ENCODE data around the gene GATAD2B.

GATAD2B gene

DNA sequence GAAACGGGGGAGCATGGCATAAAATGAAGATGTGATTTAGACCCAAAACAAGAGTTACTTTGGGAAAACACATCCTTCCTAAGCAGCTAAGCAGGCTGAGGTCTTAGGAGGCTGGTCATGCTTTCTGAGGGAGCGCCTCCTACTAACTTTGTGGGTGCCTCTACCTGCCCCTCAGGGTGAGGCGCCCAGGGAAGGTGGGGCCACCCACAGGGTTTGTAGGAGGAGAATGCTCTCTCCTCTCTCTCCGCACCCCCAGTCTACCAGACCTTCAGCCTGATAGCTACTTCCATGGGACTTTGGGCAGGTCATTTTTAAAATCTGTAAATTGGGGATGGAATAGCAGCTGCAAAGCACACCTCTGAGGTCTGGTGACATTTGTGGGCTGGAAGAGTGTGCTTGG, 123.8 kb downstream of the GATAD2B start:
- DNase-seq (ENCODE audit: low spot score): no peak
- in situ Hi-C loops (cut with MboI; ENCODE audit: low sequenced_read_pairs, unreplicated experiment): loop anchor here (10.0 kb wide), 1 partner anchor 186 kb away; the partner anchor contains the start of gene RAB13
- TF ChIP-seq, protein P1, sequence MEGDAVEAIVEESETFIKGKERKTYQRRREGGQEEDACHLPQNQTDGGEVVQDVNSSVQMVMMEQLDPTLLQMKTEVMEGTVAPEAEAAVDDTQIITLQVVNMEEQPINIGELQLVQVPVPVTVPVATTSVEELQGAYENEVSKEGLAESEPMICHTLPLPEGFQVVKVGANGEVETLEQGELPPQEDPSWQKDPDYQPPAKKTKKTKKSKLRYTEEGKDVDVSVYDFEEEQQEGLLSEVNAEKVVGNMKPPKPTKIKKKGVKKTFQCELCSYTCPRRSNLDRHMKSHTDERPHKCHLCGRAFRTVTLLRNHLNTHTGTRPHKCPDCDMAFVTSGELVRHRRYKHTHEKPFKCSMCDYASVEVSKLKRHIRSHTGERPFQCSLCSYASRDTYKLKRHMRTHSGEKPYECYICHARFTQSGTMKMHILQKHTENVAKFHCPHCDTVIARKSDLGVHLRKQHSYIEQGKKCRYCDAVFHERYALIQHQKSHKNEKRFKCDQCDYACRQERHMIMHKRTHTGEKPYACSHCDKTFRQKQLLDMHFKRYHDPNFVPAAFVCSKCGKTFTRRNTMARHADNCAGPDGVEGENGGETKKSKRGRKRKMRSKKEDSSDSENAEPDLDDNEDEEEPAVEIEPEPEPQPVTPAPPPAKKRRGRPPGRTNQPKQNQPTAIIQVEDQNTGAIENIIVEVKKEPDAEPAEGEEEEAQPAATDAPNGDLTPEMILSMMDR (IDR thresholded peaks at IDR 0.05; ENCODE audit: borderline replicate concordance, control extremely low read depth, extremely low read depth, insufficient read depth, missing control alignments): no peak

DNA sequence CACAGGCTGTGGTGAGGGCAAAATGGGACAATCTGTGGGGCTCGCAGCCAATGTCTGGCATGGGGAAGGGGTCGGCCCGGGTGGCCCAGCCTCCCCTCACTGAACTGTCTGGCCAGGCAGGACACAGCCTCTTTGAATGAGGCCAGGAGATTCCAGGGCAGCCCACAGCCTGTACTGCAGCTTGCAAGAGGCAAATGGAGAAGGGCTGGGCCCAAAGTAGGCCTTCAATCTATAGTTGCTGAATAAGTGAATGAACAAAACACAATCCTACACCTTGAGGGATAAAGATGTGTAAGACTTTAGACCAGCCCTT, 124.3 kb downstream of the GATAD2B start:
- no peak for DNase-seq (ENCODE audit: low spot score)
- TF ChIP-seq, protein P1 (IDR thresholded peaks at IDR 0.05; ENCODE audit: borderline replicate concordance, control extremely low read depth, extremely low read depth, insufficient read depth, missing control alignments): no peak
- in situ Hi-C loops (cut with MboI; ENCODE audit: low sequenced_read_pairs, unreplicated experiment): loop anchor here (10.0 kb wide), 1 partner anchor 186 kb away; the partner anchor contains the start of gene RAB13

DNA sequence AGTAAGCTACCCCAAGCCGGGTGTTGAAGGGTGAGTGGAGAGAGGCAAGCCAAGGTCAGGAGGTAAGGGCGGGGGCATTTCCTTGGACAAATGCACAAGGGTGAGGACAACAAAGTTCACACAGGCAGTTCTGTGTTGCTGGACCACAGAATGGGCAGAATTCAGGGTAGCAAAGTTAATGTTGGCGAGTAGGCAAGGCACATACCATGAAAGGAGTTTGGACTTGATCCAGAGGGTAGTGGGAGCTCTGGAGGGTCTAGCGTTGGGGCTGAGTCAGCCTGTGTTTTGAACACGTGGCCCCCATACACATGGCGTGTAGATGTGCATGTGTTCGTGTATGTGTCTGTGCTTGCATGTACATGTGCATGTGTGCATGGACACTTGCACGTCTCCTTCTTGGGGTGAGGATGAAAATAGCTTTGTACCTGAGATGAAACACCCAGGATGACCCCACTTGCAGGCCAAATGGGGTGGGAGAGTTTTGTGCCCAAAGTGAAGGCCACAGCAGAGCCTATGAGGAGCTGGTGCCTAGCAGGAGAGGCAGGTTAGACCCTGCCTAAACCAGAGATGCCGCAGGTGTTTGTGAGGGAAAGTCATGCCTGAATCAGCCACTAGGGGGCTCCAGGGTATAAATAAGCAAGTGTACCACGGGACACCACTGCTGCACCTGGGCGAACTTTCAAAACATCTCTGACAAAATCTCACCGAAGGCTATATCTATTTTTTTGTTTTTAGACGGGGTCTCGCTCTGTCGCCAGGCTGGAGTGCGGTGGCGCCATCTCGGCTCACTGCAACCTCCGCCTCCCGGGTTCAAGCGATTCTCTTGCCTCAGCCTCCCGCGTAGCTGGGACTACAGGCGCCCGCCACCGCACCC, 125.7 kb downstream of the GATAD2B start:
- in situ Hi-C loops (cut with MboI; ENCODE audit: low sequenced_read_pairs, unreplicated experiment): loop anchor here (10.0 kb wide), 1 partner anchor 188 kb away; the partner anchor contains the start of gene RAB13
- TF ChIP-seq, protein P1 (IDR thresholded peaks at IDR 0.05; ENCODE audit: borderline replicate concordance, control extremely low read depth, extremely low read depth, insufficient read depth, missing control alignments): peak; percentile 76
- peak; percentile 90 for DNase-seq (ENCODE audit: low spot score)

DNA sequence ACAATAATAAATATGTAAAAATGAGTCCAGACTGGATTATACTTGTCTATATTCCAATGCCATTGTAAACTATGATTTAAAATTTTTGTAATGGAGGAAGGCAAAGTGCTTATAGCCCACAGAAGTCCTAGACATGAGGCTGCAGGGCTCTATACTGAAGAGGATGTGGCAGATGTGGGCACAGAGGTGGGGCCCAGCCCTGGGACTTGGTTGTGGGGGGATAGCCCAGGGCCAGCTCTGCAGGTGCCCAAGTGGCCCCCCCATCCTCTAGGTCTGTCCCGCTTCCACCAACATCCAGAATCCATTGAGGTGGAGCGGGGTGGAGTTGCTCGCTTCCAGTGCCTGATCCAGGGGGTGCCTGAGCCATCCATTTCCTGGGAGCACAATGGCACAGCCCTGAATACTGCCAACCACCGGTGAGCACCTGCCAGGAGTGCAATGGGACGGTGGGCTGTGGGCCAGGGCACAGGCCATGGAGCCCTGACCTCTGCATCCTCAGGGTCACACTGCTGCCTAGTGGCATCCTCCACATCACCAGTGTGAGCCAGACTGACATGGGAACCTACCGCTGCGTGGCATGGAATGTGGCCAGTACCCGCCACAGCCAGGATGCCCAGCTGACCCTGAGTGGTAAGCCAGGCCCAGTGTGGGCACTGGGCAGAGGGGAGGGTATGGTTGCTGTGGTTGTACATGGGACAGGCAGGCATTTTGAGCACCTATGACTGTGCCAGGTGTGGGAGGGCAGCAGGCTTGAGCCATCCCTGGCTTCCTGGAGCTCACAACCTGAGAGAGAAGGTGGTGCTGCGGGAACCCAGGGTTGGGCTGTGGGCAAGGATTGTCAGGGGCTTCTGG, 126.6 kb downstream of the GATAD2B start:
- in situ Hi-C loops (cut with MboI; ENCODE audit: low sequenced_read_pairs, unreplicated experiment): loop anchor here (10.0 kb wide), 1 partner anchor 189 kb away; the partner anchor contains the start of gene RAB13
- DNase-seq (ENCODE audit: low spot score): no peak
- TF ChIP-seq, protein P1 (IDR thresholded peaks at IDR 0.05; ENCODE audit: borderline replicate concordance, control extremely low read depth, extremely low read depth, insufficient read depth, missing control alignments): no peak

DNA sequence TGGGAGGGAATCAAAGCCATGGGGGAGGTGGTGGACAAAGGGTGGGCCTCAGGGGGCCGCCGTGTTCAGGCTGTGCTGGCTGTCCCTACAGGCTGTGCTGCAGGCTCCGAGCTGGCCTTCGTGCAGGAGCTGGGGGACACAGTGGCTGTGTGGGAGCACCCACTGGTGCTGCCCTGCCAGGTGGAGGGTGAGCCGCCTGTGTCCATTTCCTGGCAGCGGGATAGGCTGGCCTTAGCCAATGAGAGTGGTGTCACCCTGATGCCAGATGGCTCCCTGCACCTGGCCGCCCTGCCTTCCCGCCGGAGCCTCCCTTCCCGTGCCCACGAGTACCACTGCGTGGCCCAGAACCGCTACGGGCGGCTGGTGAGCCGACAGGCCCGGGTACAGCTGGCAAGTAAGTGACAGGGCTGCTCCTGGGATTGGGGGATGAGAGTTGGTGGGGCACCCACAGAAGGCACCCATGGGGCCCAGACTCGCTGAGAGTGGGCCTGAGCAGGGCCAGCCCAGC, 127.4 kb downstream of the GATAD2B start:
- TF ChIP-seq, protein P1 (IDR thresholded peaks at IDR 0.05; ENCODE audit: borderline replicate concordance, control extremely low read depth, extremely low read depth, insufficient read depth, missing control alignments): no peak
- in situ Hi-C loops (cut with MboI; ENCODE audit: low sequenced_read_pairs, unreplicated experiment): loop anchor here (10.0 kb wide), 1 partner anchor 189 kb away; the partner anchor contains the start of gene RAB13
- DNase-seq (ENCODE audit: low spot score): no peak

Data from GM13976 (cell line).